ENCODE results near the gene FAF2.

DNA sequence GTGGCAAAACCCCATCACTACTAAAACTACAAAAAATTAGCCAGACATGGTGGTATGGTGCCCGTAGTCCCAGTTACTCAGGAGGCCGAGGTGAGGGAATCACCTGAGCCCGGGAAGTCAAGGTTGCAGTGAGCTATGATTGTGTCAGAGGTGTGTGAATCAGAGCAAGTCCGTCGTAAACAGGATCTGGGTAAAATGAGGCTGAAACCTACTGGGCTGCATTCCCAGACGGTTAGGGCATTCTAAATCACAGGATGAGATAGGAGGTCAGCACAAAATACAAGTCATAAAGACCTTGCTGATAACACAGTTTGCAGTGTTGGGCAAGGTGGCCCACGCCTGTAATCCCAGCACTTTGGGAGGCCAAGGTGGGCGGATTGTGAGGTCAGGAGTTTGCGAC, 29.9 kb upstream of the FAF2 start:
- TF ChIP-seq POLR2A (IDR thresholded peaks at IDR 0.05; ENCODE audit: extremely low read depth, insufficient read length) (no peak), MYC (IDR thresholded peaks at IDR 0.05; ENCODE audit: low read depth, low read length) (no peak)
- TF ChIP-seq, protein P1, sequence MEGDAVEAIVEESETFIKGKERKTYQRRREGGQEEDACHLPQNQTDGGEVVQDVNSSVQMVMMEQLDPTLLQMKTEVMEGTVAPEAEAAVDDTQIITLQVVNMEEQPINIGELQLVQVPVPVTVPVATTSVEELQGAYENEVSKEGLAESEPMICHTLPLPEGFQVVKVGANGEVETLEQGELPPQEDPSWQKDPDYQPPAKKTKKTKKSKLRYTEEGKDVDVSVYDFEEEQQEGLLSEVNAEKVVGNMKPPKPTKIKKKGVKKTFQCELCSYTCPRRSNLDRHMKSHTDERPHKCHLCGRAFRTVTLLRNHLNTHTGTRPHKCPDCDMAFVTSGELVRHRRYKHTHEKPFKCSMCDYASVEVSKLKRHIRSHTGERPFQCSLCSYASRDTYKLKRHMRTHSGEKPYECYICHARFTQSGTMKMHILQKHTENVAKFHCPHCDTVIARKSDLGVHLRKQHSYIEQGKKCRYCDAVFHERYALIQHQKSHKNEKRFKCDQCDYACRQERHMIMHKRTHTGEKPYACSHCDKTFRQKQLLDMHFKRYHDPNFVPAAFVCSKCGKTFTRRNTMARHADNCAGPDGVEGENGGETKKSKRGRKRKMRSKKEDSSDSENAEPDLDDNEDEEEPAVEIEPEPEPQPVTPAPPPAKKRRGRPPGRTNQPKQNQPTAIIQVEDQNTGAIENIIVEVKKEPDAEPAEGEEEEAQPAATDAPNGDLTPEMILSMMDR (IDR thresholded peaks at IDR 0.05; ENCODE audit: low read depth, low read length): no peak
- TF ChIP-seq, protein P2, sequence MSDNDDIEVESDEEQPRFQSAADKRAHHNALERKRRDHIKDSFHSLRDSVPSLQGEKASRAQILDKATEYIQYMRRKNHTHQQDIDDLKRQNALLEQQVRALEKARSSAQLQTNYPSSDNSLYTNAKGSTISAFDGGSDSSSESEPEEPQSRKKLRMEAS (IDR thresholded peaks at IDR 0.05; ENCODE audit: low read depth, low read length): no peak
